ES-I3 (cell line): Measurements from ENCODE around the gene KIF2B.

Experiments used
- H3K36me3 ChIP-seq: 2 replicates; pipeline ENCODE4 v1.6.1; 2013; ENCODE audit warnings: mild to moderate bottlenecking, low read length, control low read depth, moderate library complexity; ENCODE audit not compliant: insufficient read depth
- H3K4me1 ChIP-seq: 2 replicates; pipeline ENCODE4 v1.6.1; 2013; ENCODE audit warnings: mild to moderate bottlenecking, control low read depth, low read length; ENCODE audit not compliant: insufficient read depth
- H3K9ac ChIP-seq: 2 replicates; pipeline ENCODE4 v1.6.1; 2013; ENCODE audit warnings: low read depth, mild to moderate bottlenecking, low read length, moderate library complexity
- H3K9me3 ChIP-seq: 2 replicates; pipeline ENCODE4 v1.6.1; 2013; ENCODE audit warnings: mild to moderate bottlenecking, low read length, moderate library complexity; ENCODE audit not compliant: control insufficient read depth, insufficient read depth

KIF2B gene

GRCh38 chr17:53822764-53823163 is at the start of gene KIF2B:
Gene KIF2B, plus strand, starts transcription at chr17:53822927. Its CDS starts 107 bp downstream, at chr17:53823034.
- Histone ChIP-seq H3K4me1 (no peaks in the 10 kb centered on the region), H3K9ac (no peak within 1 kb of the TSS), H3K36me3 (no peaks in the 10 kb centered on the region), H3K9me3 (no peaks in the 10 kb centered on the region)

- H3K9ac ChIP-seq, result no peak overlapping the region
- H3K9me3 ChIP-seq, result no peaks in the 10 kb centered on the region
- no peaks in the 10 kb centered on the region for H3K36me3 ChIP-seq
- H3K4me1 ChIP-seq, result no peaks in the 10 kb centered on the region
These were observed 42.4 kb upstream of the KIF2B start for GRCh38 chr17:53780320-53780719.

- Histone ChIP-seq H3K9ac (no peak overlapping the region), H3K36me3 (no peaks in the 10 kb centered on the region), H3K4me1 (no peaks in the 10 kb centered on the region), H3K9me3 (no peaks in the 10 kb centered on the region; the same call in 1 of the 2 replicates)
These were observed 31.2 kb upstream of the KIF2B start for GRCh38 chr17:53791551-53791950.

DNA sequence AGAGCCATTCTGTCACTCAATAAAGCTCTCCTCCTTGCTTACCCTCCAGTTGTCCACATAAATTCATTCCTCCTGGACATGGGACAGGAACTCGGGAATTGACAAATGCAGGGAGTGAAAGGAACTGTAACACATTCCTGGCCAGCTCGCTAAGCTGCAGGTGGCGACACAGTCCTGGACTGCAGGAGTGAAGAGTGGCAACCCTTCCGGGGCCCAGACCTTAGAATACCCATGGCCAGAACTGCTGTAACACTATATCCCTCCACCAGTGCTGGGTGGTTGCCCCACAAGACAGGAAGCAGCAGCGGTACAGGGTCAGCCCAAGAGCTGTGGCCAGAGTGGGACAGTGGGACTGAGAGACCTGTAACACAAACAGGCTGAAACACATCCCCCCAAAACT is 30.3 kb upstream of the KIF2B start:
- no peak overlapping the region for H3K9ac ChIP-seq
- H3K4me1 ChIP-seq, result no peaks in the 10 kb centered on the region
- no peaks in the 10 kb centered on the region for H3K36me3 ChIP-seq
- H3K9me3 ChIP-seq, result no peaks in the 10 kb centered on the region; the same call in 1 of the 2 replicates

- Histone ChIP-seq H3K9ac (no peak overlapping the region), H3K36me3 (no peaks in the 10 kb centered on the region), H3K4me1 (no peaks in the 10 kb centered on the region), H3K9me3 (no peaks in the 10 kb centered on the region; the same call in 1 of the 2 replicates)
These were observed 29.7 kb upstream of the KIF2B start for GRCh38 chr17:53792997-53793396.

DNA sequence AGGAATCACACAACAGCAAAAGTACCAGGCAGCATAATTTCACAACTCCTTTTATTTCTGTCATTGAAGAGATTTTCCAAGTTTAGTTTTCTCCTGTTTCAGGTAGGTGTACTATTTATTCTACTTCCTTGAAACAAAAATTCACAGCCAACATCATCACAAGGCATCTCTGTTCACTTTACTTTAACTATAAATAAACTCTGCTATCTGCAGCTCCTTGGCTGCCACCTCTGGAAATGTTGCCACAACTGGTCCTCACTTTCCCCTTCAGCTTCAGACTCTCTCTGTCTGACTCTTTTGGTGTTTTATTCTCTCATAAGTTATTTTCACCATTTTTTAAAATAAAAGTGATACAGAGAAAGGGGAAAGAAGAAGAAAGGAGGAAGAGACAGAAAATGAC is 27.9 kb upstream of the KIF2B start:
- H3K36me3 ChIP-seq, result no peaks in the 10 kb centered on the region
- H3K9ac ChIP-seq, result no peak overlapping the region
- H3K4me1 ChIP-seq, result no peaks in the 10 kb centered on the region
- H3K9me3 ChIP-seq, result no peaks in the 10 kb centered on the region; the same call in 1 of the 2 replicates

DNA sequence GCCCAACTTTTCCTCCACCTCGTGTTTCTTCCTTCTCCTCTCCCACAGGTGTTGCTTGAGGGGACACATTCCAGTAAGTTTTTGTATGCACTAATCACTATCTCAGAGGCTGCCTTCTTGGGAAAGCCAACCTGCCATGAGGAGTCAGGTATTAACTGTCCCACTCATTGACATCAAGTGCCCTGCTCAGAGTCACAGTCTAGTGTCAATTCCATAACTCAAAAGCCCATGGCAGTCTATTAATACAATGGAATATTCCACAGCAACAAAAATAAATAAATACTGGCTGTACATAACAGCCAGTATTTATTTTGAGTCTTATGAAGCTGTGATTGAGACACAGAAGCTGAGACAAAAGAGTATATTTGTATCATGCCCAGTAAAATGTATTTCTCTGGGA is 26.1 kb upstream of the KIF2B start:
- Histone ChIP-seq H3K9ac (no peak overlapping the region), H3K9me3 (no peaks in the 10 kb centered on the region; the same call in 1 of the 2 replicates), H3K36me3 (no peaks in the 10 kb centered on the region), H3K4me1 (no peaks in the 10 kb centered on the region)

- no peaks in the 10 kb centered on the region for H3K4me1 ChIP-seq
- H3K9ac ChIP-seq, result no peak overlapping the region
- H3K36me3 ChIP-seq, result no peaks in the 10 kb centered on the region
- H3K9me3 ChIP-seq, result no peaks in the 10 kb centered on the region
These were observed 25.2 kb upstream of the KIF2B start for GRCh38 chr17:53797501-53797900.

GRCh38 chr17:53804437-53804836 is 18.3 kb upstream of the KIF2B start:
- Histone ChIP-seq H3K9ac (no peak overlapping the region), H3K4me1 (no peaks in the 10 kb centered on the region), H3K9me3 (no peaks in the 10 kb centered on the region), H3K36me3 (no peaks in the 10 kb centered on the region)

- Histone ChIP-seq H3K9me3 (no peaks in the 10 kb centered on the region), H3K9ac (no peak overlapping the region), H3K36me3 (no peaks in the 10 kb centered on the region), H3K4me1 (no peaks in the 10 kb centered on the region)
These were observed 16.3 kb upstream of the KIF2B start for GRCh38 chr17:53806473-53806872.

GRCh38 chr17:53807286-53807685 is 15.4 kb upstream of the KIF2B start:
- Histone ChIP-seq H3K36me3 (no peaks in the 10 kb centered on the region), H3K4me1 (no peaks in the 10 kb centered on the region), H3K9me3 (no peaks in the 10 kb centered on the region), H3K9ac (no peak overlapping the region)

GRCh38 chr17:53818271-53818670 is 4.5 kb upstream of the KIF2B start:
- Histone ChIP-seq H3K4me1 (no peaks in the 10 kb centered on the region), H3K36me3 (no peaks in the 10 kb centered on the region), H3K9me3 (no peaks in the 10 kb centered on the region), H3K9ac (no peak overlapping the region)

DNA sequence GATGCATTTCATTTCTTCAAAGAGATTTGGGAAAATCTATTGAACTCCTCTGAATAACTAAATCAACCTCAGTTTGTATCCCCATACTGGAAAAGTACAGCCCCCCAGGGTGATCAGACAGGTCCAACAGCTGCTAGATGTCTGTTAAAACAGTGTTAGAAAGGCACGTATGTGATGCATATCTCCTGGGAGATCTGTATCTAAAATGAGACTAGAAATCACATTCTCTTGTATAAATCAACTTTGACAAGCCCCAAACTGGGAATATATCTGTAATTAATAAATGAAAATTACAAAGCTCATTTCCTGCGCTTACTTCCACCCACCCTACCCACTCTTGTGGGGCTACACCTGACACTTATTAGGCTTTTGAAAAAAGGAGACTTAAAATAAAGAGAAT is 3.8 kb upstream of the KIF2B start:
- Histone ChIP-seq H3K9ac (no peak overlapping the region), H3K9me3 (no peaks in the 10 kb centered on the region), H3K36me3 (no peaks in the 10 kb centered on the region), H3K4me1 (no peaks in the 10 kb centered on the region)

GRCh38 chr17:53819956-53820355 is 2.8 kb upstream of the KIF2B start:
- Histone ChIP-seq H3K36me3 (no peaks in the 10 kb centered on the region), H3K9ac (no peak overlapping the region), H3K4me1 (no peaks in the 10 kb centered on the region), H3K9me3 (no peaks in the 10 kb centered on the region)

DNA sequence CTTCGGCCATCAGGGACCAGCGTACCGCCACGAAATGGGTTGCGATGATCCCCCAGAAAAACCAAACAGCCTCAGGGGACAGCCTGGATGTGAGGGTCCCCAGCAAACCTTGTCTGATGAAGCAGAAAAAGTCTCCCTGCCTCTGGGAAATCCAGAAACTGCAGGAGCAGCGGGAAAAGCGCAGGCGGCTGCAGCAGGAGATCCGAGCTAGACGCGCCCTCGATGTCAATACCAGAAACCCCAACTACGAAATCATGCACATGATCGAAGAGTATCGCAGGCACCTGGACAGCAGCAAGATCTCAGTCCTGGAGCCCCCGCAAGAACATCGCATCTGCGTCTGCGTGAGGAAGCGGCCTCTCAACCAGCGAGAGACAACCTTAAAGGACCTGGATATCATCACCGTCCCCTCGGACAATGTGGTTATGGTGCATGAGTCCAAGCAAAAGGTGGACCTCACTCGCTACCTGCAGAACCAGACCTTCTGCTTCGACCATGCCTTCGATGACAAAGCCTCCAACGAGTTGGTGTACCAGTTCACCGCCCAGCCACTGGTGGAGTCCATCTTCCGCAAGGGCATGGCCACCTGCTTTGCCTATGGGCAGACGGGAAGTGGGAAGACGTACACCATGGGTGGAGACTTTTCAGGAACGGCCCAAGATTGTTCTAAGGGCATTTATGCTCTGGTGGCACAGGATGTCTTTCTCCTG is 769 bp downstream of the KIF2B start:
- Histone ChIP-seq H3K9ac (no peak overlapping the region), H3K4me1 (no peaks in the 10 kb centered on the region), H3K36me3 (no peaks in the 10 kb centered on the region), H3K9me3 (no peaks in the 10 kb centered on the region)
